ENCODE measurements around the gene NCAPD2.
A peak's percentile ranks its signal among the peaks of the same experiment; 100 is the strongest.
"Not testable (repeated sequence)": the region's sequence is repeated elsewhere in the genome, so short reads cannot be mapped to it uniquely, and the experiment has no call there.

NCAPD2 gene

GRCh38 chr12:6535960-6536847 lies 42.3 kb downstream of the NCAPD2 start:
- peak overlapping the region; percentile 98 for H3K9ac ChIP-seq (ENCODE audit: low read length)
- H3K4me1 ChIP-seq (ENCODE audit: control insufficient read depth, insufficient read depth, low read length): peaks cover 36% of the 10 kb centered on the region
- peak overlapping the region; percentile 98 for H3K4me3 ChIP-seq (ENCODE audit: low read depth, low read length)
- peaks cover 66% of the 10 kb centered on the region for H3K36me3 ChIP-seq (ENCODE audit: control insufficient read depth, insufficient read depth, low read length)
- peak overlapping the region; percentile 94 for H3K27ac ChIP-seq (ENCODE audit: low read depth, low read length)
- H3K9me3 ChIP-seq (ENCODE audit: control insufficient read depth, insufficient read depth, low read depth, low read length): no peaks in the 10 kb centered on the region
- no peaks in the 10 kb centered on the region for H3K27me3 ChIP-seq (ENCODE audit: control insufficient read depth, insufficient read depth, low read length)

- Histone ChIP-seq H3K27me3 (ENCODE audit: control insufficient read depth, insufficient read depth, low read length) (no peaks in the 10 kb centered on the region), H3K9me3 (ENCODE audit: control insufficient read depth, insufficient read depth, low read depth, low read length) (no peaks in the 10 kb centered on the region), H3K27ac (ENCODE audit: low read depth, low read length) (no peak overlapping the region), H3K4me3 (ENCODE audit: low read depth, low read length) (no peak overlapping the region), H3K36me3 (ENCODE audit: control insufficient read depth, insufficient read depth, low read length) (peaks cover 64% of the 10 kb centered on the region), H3K4me1 (ENCODE audit: control insufficient read depth, insufficient read depth, low read length) (peaks cover 39% of the 10 kb centered on the region), H3K9ac (ENCODE audit: low read length) (no peak overlapping the region)
Observed at GRCh38 chr12:6536894-6537579, 43.1 kb downstream of the NCAPD2 start.

GRCh38 chr12:6537580-6538419 lies 43.9 kb downstream of the NCAPD2 start:
- Histone ChIP-seq H3K36me3 (ENCODE audit: control insufficient read depth, insufficient read depth, low read length) (peaks cover 63% of the 10 kb centered on the region), H3K4me1 (ENCODE audit: control insufficient read depth, insufficient read depth, low read length) (peaks cover 35% of the 10 kb centered on the region)
- not testable (repeated sequence) for H3K9ac ChIP-seq (ENCODE audit: low read length); H3K9me3 ChIP-seq (ENCODE audit: control insufficient read depth, insufficient read depth, low read depth, low read length); H3K4me3 ChIP-seq (ENCODE audit: low read depth, low read length); H3K27me3 ChIP-seq (ENCODE audit: control insufficient read depth, insufficient read depth, low read length); H3K27ac ChIP-seq (ENCODE audit: low read depth, low read length)

GRCh38 chr12:6538420-6539313 lies 44.8 kb downstream of the NCAPD2 start:
- Histone ChIP-seq H3K36me3 (ENCODE audit: control insufficient read depth, insufficient read depth, low read length) (peaks cover 67% of the 10 kb centered on the region), H3K4me3 (ENCODE audit: low read depth, low read length) (no peak overlapping the region), H3K9ac (ENCODE audit: low read length) (no peak overlapping the region), H3K27me3 (ENCODE audit: control insufficient read depth, insufficient read depth, low read length) (no peaks in the 10 kb centered on the region), H3K27ac (ENCODE audit: low read depth, low read length) (no peak overlapping the region), H3K4me1 (ENCODE audit: control insufficient read depth, insufficient read depth, low read length) (peaks cover 33% of the 10 kb centered on the region), H3K9me3 (ENCODE audit: control insufficient read depth, insufficient read depth, low read depth, low read length) (no peaks in the 10 kb centered on the region)

GRCh38 chr12:6539314-6539682 lies 45.4 kb downstream of the NCAPD2 start:
- Histone ChIP-seq H3K27ac (ENCODE audit: low read depth, low read length) (no peak overlapping the region), H3K9me3 (ENCODE audit: control insufficient read depth, insufficient read depth, low read depth, low read length) (no peaks in the 10 kb centered on the region), H3K36me3 (ENCODE audit: control insufficient read depth, insufficient read depth, low read length) (peaks cover 69% of the 10 kb centered on the region), H3K27me3 (ENCODE audit: control insufficient read depth, insufficient read depth, low read length) (no peaks in the 10 kb centered on the region), H3K9ac (ENCODE audit: low read length) (no peak overlapping the region), H3K4me1 (ENCODE audit: control insufficient read depth, insufficient read depth, low read length) (peaks cover 33% of the 10 kb centered on the region), H3K4me3 (ENCODE audit: low read depth, low read length) (no peak overlapping the region)

GRCh38 chr12:6539707-6540134 lies 45.8 kb downstream of the NCAPD2 start:
- H3K4me3 ChIP-seq (ENCODE audit: low read depth, low read length): no peak overlapping the region; the same call in 1 of the 2 replicates

GRCh38 chr12:6540181-6540877 lies 46.4 kb downstream of the NCAPD2 start:
- Histone ChIP-seq H3K36me3 (ENCODE audit: control insufficient read depth, insufficient read depth, low read length) (peaks cover 66% of the 10 kb centered on the region), H3K4me1 (ENCODE audit: control insufficient read depth, insufficient read depth, low read length) (peaks cover 33% of the 10 kb centered on the region), H3K27ac (ENCODE audit: low read depth, low read length) (peak overlapping the region; percentile 7; the same call in 1 of the 2 replicates), H3K4me3 (ENCODE audit: low read depth, low read length) (peak overlapping the region; percentile 40; the same call in 1 of the 2 replicates), H3K9me3 (ENCODE audit: control insufficient read depth, insufficient read depth, low read depth, low read length) (no peaks in the 10 kb centered on the region), H3K27me3 (ENCODE audit: control insufficient read depth, insufficient read depth, low read length) (no peaks in the 10 kb centered on the region), H3K9ac (ENCODE audit: low read length) (peak overlapping the region; percentile 51)

More at GRCh38 chr12:6539707-6540134, 45.8 kb downstream of the NCAPD2 start:
- peak overlapping the region; percentile 51 for H3K9ac ChIP-seq (ENCODE audit: low read length)
- H3K27me3 ChIP-seq (ENCODE audit: control insufficient read depth, insufficient read depth, low read length): no peaks in the 10 kb centered on the region
- peaks cover 72% of the 10 kb centered on the region for H3K36me3 ChIP-seq (ENCODE audit: control insufficient read depth, insufficient read depth, low read length)
- H3K4me1 ChIP-seq (ENCODE audit: control insufficient read depth, insufficient read depth, low read length): peaks cover 33% of the 10 kb centered on the region
- H3K9me3 ChIP-seq (ENCODE audit: control insufficient read depth, insufficient read depth, low read depth, low read length): no peaks in the 10 kb centered on the region
- H3K27ac ChIP-seq (ENCODE audit: low read depth, low read length): peak overlapping the region; percentile 7; the same call in 1 of the 2 replicates

GRCh38 chr12:6541371-6542165 lies 47.7 kb downstream of the NCAPD2 start:
- H3K27ac ChIP-seq (ENCODE audit: low read depth, low read length): no peak overlapping the region; the same call in 1 of the 2 replicates

More at GRCh38 chr12:6541371-6542165, 47.7 kb downstream of the NCAPD2 start:
- Histone ChIP-seq H3K36me3 (ENCODE audit: control insufficient read depth, insufficient read depth, low read length) (peaks cover 64% of the 10 kb centered on the region), H3K9ac (ENCODE audit: low read length) (no peak overlapping the region), H3K27me3 (ENCODE audit: control insufficient read depth, insufficient read depth, low read length) (no peaks in the 10 kb centered on the region), H3K4me1 (ENCODE audit: control insufficient read depth, insufficient read depth, low read length) (peaks cover 28% of the 10 kb centered on the region), H3K9me3 (ENCODE audit: control insufficient read depth, insufficient read depth, low read depth, low read length) (no peaks in the 10 kb centered on the region), H3K4me3 (ENCODE audit: low read depth, low read length) (no peak overlapping the region)

All from HUES6 (cell line).